K562 (cell line): ENCODE results near the gene YES1. TPM values are rescaled to one million over a fixed set of nuclear protein-coding genes. Genes with fewer than 3 reads are reported as not detected.

Experiments used
- CHD4 ChIP-seq: fragments of 200-600 bp; sonication (generic); IDR thresholded peaks from 3 replicates; pipeline ENCODE4 v1.6.1; 2012; ENCODE audit warnings: low read depth, mild to moderate bottlenecking, mixed read lengths, low read length, inconsistent platforms; ENCODE audit not compliant: insufficient read depth, insufficient replicate concordance, poor library complexity, severe bottlenecking
- CREBBP ChIP-seq: IDR thresholded peaks from one replicate; pipeline ENCODE4 v1.6.1; 2012; ENCODE audit warnings: low read depth, mild to moderate bottlenecking, control low read depth, inconsistent platforms, low read length
- CTCFL ChIP-seq: IDR thresholded peaks from 2 replicates; pipeline ENCODE4 v1.6.1; 2011; ENCODE audit warnings: borderline replicate concordance, low read depth, mild to moderate bottlenecking, moderate library complexity, low read length; ENCODE audit not compliant: insufficient read depth, poor library complexity, severe bottlenecking
- E2F3 ChIP-seq: fragments of 250-450 bp; sonication (Bioruptor Pico); IDR thresholded peaks from 2 replicates; pipeline ENCODE4 v1.4.0; 2020; ENCODE audit warnings: mild to moderate bottlenecking
- LCOR ChIP-seq: sonication (generic); formaldehyde crosslinking; IDR thresholded peaks from 2 replicates; pipeline ENCODE4 v1.8.0; 2022; ENCODE audit warnings: mild to moderate bottlenecking, missing genetic modification reagents
- MAFF ChIP-seq: IDR thresholded peaks from 2 replicates; pipeline ENCODE4 v1.6.1; 2012; ENCODE audit warnings: low read length, improper control_type of control experiment
- MYBL2 ChIP-seq, 2 experiments: fragments of 450-650 bp in 1 of 2; sonication (generic) in 1 of 2; formaldehyde crosslinking in 1 of 2; IDR thresholded peaks; 2 replicates each; pipeline versions ENCODE4 v1.6.1 to v1.8.1; 2017 to 2022; ENCODE audit warnings: borderline replicate concordance in 1 of 2, inconsistent platforms in 1 of 2, low read depth in 1 of 2, mild to moderate bottlenecking in 1 of 2, missing genetic modification reagents in 1 of 2, moderate library complexity in 1 of 2
- NFATC3 ChIP-seq: fragments of 450-650 bp; IDR thresholded peaks from 2 replicates; pipeline ENCODE4 v1.6.1; 2017; ENCODE audit warnings: mild to moderate bottlenecking
- SMAD1 ChIP-seq: fragments of 150-350 bp; IDR thresholded peaks from 2 replicates; pipeline ENCODE4 v1.6.1; 2014; ENCODE audit warnings: low read length, low read depth; ENCODE audit not compliant: partially characterized antibody
- SMARCA4 ChIP-seq: fragments of 450-650 bp; IDR thresholded peaks from 2 replicates; pipeline ENCODE4 v1.6.1; 2016
- SMARCC2 ChIP-seq: fragments of 450-650 bp; IDR thresholded peaks from 2 replicates; pipeline ENCODE4 v1.6.1; 2017; ENCODE audit warnings: antibody characterized with exemption, moderate library complexity, mild to moderate bottlenecking, low read depth
- TBP ChIP-seq: optimal IDR thresholded peaks from 2 replicates; pipeline ENCODE3; 2011; ENCODE audit warnings: low read depth, low read length, improper control_type of control experiment
- ZBTB17 ChIP-seq: fragments of 450-650 bp; formaldehyde crosslinking; IDR thresholded peaks from 2 replicates; pipeline ENCODE4 v1.4.0; 2020; ENCODE audit warnings: mild to moderate bottlenecking
- ZEB2 ChIP-seq: fragments of 450-650 bp; IDR thresholded peaks from 2 replicates; pipeline ENCODE4 v1.6.1; 2016
- ZHX1 ChIP-seq: fragments of 150-350 bp; conservative IDR thresholded peaks from 2 replicates; pipeline ENCODE4 v1.6.1; 2014; ENCODE audit warnings: low read length
- ZNF830 ChIP-seq: fragments of 250-450 bp; sonication (Bioruptor Pico); IDR thresholded peaks from 2 replicates; pipeline ENCODE4 v1.5.0; 2021; ENCODE audit warnings: mild to moderate bottlenecking
- polyA plus RNA-seq, 8 experiments: library from polyadenylated mRNA; depleted of rRNA in 4 of 8; stranded (reverse) in 5 of 8; unstranded in 3 of 8; fragments of >200 nt; fragmentation: Nextera tagmentation in 2 of 8; fragmentation: Illumina TruSeq in 1 of 8; extraction: Ambion mirVana in 2 of 8; extraction: Trizol in 1 of 8; gene quantifications; 2 replicates each; pipeline versions ENCODE4 v1.2.1 to v1.2.3, GENCODE V29; 2011 to 2014; ENCODE audit warnings: inconsistent platforms in 1 of 8, missing spikeins in 1 of 8
- total RNA-seq, 7 experiments: library from RNA; depleted of rRNA in 6 of 7; stranded (reverse); fragments of >200 nt in 6 of 7; fragmentation: Illumina TruSeq in 2 of 7; extraction: Trizol in 2 of 7; gene quantifications; 2 replicates each; pipeline versions ENCODE4 v1.2.1 to v1.2.3, GENCODE V29; 2011 to 2021; ENCODE audit warnings: low replicate concordance in 1 of 7
- TF ChIP-seq, protein P1 (sequence below): fragments of 250-450 bp; sonication (Bioruptor Pico); IDR thresholded peaks from 2 replicates; pipeline ENCODE4 v1.4.0; 2020; ENCODE audit warnings: borderline replicate concordance
- TF ChIP-seq, protein P2 (sequence below), 2 experiments: fragments of 450-650 bp; IDR thresholded peaks; 2 replicates each; pipeline ENCODE4 v1.6.1; 2016

Gene YES1
- total and polyA plus RNA-seq, 9 of the 15 experiments (the other 6 are each of a cell fraction or from before 2014, with no cell fraction given): 37.2 to 115 (median 77.7) TPM

GRCh38 chr18:773980-774624 is 37.9 kb downstream of the YES1 start (continued):
- TF ChIP-seq LCOR (CRISPR knock-in tag) (0 out of 2 replicates have a peak, but pooled peaks have one; percentile 65), CHD4 (no peak), CREBBP (no peak), CTCFL (no peak), TBP (peak; percentile 83), E2F3 (CRISPR knock-in tag) (no peak), ZBTB17 (no peak), ZEB2 (peak; percentile 80), MYBL2 (IDR thresholded peaks at IDR 0.05; ENCODE audit: low read depth) (peak; percentile 56; the same call in 1 of the 2 replicates), MYBL2 (CRISPR knock-in tag; IDR thresholded peaks at IDR 0.05; ENCODE audit: borderline replicate concordance) (no peak), MAFF (no peak), ZNF830 (CRISPR knock-in tag) (no peak), NFATC3 (peak; percentile 59; the same call in 1 of the 2 replicates), SMARCC2 (0 out of 2 replicates have a peak, but pooled peaks have one; percentile 33), SMAD1 (no peak), ZHX1 (0 out of 2 replicates have a peak, but pooled peaks have one; percentile 13), SMARCA4 (peak; percentile 89)
- TF ChIP-seq, protein P1, sequence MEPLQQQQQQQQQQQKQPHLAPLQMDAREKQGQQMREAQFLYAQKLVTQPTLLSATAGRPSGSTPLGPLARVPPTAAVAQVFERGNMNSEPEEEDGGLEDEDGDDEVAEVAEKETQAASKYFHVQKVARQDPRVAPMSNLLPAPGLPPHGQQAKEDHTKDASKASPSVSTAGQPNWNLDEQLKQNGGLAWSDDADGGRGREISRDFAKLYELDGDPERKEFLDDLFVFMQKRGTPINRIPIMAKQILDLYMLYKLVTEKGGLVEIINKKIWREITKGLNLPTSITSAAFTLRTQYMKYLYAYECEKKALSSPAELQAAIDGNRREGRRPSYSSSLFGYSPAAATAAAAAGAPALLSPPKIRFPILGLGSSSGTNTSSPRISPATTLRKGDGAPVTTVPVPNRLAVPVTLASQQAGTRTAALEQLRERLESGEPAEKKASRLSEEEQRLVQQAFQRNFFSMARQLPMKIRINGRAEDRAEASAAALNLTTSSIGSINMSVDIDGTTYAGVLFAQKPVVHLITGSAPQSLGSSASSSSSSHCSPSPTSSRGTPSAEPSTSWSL (CRISPR knock-in tag): no peak
- TF ChIP-seq, protein P2, sequence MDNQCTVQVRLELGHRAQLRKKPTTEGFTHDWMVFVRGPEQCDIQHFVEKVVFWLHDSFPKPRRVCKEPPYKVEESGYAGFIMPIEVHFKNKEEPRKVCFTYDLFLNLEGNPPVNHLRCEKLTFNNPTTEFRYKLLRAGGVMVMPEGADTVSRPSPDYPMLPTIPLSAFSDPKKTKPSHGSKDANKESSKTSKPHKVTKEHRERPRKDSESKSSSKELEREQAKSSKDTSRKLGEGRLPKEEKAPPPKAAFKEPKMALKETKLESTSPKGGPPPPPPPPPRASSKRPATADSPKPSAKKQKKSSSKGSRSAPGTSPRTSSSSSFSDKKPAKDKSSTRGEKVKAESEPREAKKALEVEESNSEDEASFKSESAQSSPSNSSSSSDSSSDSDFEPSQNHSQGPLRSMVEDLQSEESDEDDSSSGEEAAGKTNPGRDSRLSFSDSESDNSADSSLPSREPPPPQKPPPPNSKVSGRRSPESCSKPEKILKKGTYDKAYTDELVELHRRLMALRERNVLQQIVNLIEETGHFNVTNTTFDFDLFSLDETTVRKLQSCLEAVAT (IDR thresholded peaks at IDR 0.05): no peak
